Colonic mucosa (tissue), 4 donors: ENCODE measurements around the gene ROBO1. TPM values are rescaled to one million over a fixed set of nuclear protein-coding genes. Genes with fewer than 3 reads are reported as not detected.

ENCODE experiments used
- DNase-seq: peaks from one replicate; pipeline ENCODE4 v3.0.0-alpha.2; 2020
- H3K27ac ChIP-seq: fragments of 200-600 bp; one replicate; pipeline ENCODE4 v1.8.0; 2021
- H3K27me3 ChIP-seq: fragments of 200-600 bp; one replicate; pipeline ENCODE4 v1.8.0; 2021
- H3K36me3 ChIP-seq: fragments of 200-600 bp; one replicate; pipeline ENCODE4 v1.8.0; 2021
- H3K4me1 ChIP-seq: fragments of 200-600 bp; one replicate; pipeline ENCODE4 v1.8.0; 2021; ENCODE audit warnings: mild to moderate bottlenecking
- H3K4me3 ChIP-seq: fragments of 200-600 bp; one replicate; pipeline ENCODE4 v1.8.0; 2021
- H3K9ac ChIP-seq, 2 donors: one replicate each; pipeline ENCODE4 v1.7.0; 2013; ENCODE audit warnings: control low read depth in 2 of 2, low read depth in 2 of 2, low read length in 2 of 2
- H3K9me3 ChIP-seq: fragments of 200-600 bp; one replicate; pipeline ENCODE4 v1.8.0; 2021
- CTCF ChIP-seq: fragments of 200-600 bp; IDR thresholded peaks from one replicate; pipeline ENCODE4 v1.8.0; 2022; ENCODE audit warnings: antibody characterized with exemption, mild to moderate bottlenecking
- intact Hi-C: fragments of 100-400 bp; cut with DNase I; formaldehyde crosslinking; loops from one replicate; pipeline ENCODE4 v1.14.1; 2022
- total RNA-seq, 2 donors: library from RNA; stranded (reverse); fragmentation: NEBNext Ultra II Directional in 1 of 2; extraction: Animal tissue kit (Norgen Biotek cat#: 25700) in 1 of 2; gene quantifications; one replicate each; pipeline ENCODE4 v1.2.1, GENCODE V29; 2021
- donor health status: healthy.
- donor health status: DM: no; HTN: no; CAD: no.
- donor health status: DM: no; HTN: no; CAD: no.

The ROBO1 gene
- total RNA-seq, 2 donors from 2014 or later: 8.1 to 9.4 TPM

GRCh38 chr3:79358327-79358726, 409.5 kb downstream of the ROBO1 start:
- no peaks in the 10 kb centered on the region for H3K36me3 ChIP-seq
- intact Hi-C loops: no loop called here
- H3K27ac ChIP-seq: no peak overlapping the region
- DNase-seq: no peak
- H3K9ac ChIP-seq: no peak overlapping the region
- no peaks in the 10 kb centered on the region for H3K27me3 ChIP-seq
- no peak for TF ChIP-seq CTCF
- H3K4me3 ChIP-seq: no peak overlapping the region
- no peaks in the 10 kb centered on the region for H3K4me1 ChIP-seq
- H3K9me3 ChIP-seq: no peaks in the 10 kb centered on the region

- Histone ChIP-seq H3K27me3 (no peaks in the 10 kb centered on the region), H3K4me1 (no peaks in the 10 kb centered on the region), H3K4me3 (no peak overlapping the region), H3K9me3 (no peaks in the 10 kb centered on the region), H3K36me3 (no peaks in the 10 kb centered on the region), H3K9ac (no peak overlapping the region), H3K27ac (no peak overlapping the region)
- no peak for TF ChIP-seq CTCF
- no peak for DNase-seq
- intact Hi-C loops: no loop called here
Measured at GRCh38 chr3:79354179-79354688, 413.6 kb downstream of the ROBO1 start.

GRCh38 chr3:79351699-79352098, 416.1 kb downstream of the ROBO1 start:
- H3K9ac ChIP-seq: no peak overlapping the region
- DNase-seq: no peak
- TF ChIP-seq CTCF: no peak
- no peaks in the 10 kb centered on the region for H3K4me1 ChIP-seq
- no peak overlapping the region for H3K4me3 ChIP-seq
- no peaks in the 10 kb centered on the region for H3K27me3 ChIP-seq
- no peaks in the 10 kb centered on the region for H3K9me3 ChIP-seq
- intact Hi-C loops: no loop called here
- no peaks in the 10 kb centered on the region for H3K36me3 ChIP-seq
- H3K27ac ChIP-seq: no peak overlapping the region

- H3K9ac ChIP-seq: no peak overlapping the region
- no peaks in the 10 kb centered on the region for H3K9me3 ChIP-seq
- no peak overlapping the region for H3K4me3 ChIP-seq
- no peak for TF ChIP-seq CTCF
- no peaks in the 10 kb centered on the region for H3K4me1 ChIP-seq
- intact Hi-C loops: no loop called here
- H3K27ac ChIP-seq: peak overlapping the region; percentile 11
- H3K27me3 ChIP-seq: no peaks in the 10 kb centered on the region
- peak; percentile 22 for DNase-seq
- no peaks in the 10 kb centered on the region for H3K36me3 ChIP-seq
Measured at GRCh38 chr3:79344876-79345871, 422.6 kb downstream of the ROBO1 start.

GRCh38 chr3:79341961-79342360, 425.8 kb downstream of the ROBO1 start:
- no peak overlapping the region for H3K27ac ChIP-seq
- H3K4me3 ChIP-seq: no peak overlapping the region
- no peak for DNase-seq
- TF ChIP-seq CTCF: no peak
- no peak overlapping the region for H3K9ac ChIP-seq
- no peaks in the 10 kb centered on the region for H3K4me1 ChIP-seq
- H3K36me3 ChIP-seq: no peaks in the 10 kb centered on the region
- no peaks in the 10 kb centered on the region for H3K9me3 ChIP-seq
- intact Hi-C loops: no loop called here
- no peaks in the 10 kb centered on the region for H3K27me3 ChIP-seq
